Activated naive CD8-positive, alpha-beta T cell (primary cell): ENCODE data around the gene HNRNPR.
"Not testable (repeated sequence)": the region's sequence is repeated elsewhere in the genome, so short reads cannot be mapped to it uniquely, and the experiment has no call there.

Experiments
- H3K27ac Mint-ChIP-seq: one replicate; pipeline ENCODE4 v1.8.0; 2021; ENCODE audit warnings: mixed read lengths
- H3K27me3 Mint-ChIP-seq: one replicate; pipeline ENCODE4 v1.8.0; 2021; ENCODE audit warnings: mixed read lengths
- H3K36me3 Mint-ChIP-seq: one replicate; pipeline ENCODE4 v1.8.0; 2021; ENCODE audit warnings: mixed read lengths
- H3K4me1 Mint-ChIP-seq: one replicate; pipeline ENCODE4 v1.8.0; 2021; ENCODE audit warnings: low read depth, mixed read lengths
- H3K4me3 Mint-ChIP-seq: one replicate; pipeline ENCODE4 v1.8.0; 2021; ENCODE audit warnings: mild to moderate bottlenecking, mixed read lengths
- H3K9me3 Mint-ChIP-seq: one replicate; pipeline ENCODE4 v1.8.0; 2021; ENCODE audit warnings: low read depth, mixed read lengths

The HNRNPR gene

DNA sequence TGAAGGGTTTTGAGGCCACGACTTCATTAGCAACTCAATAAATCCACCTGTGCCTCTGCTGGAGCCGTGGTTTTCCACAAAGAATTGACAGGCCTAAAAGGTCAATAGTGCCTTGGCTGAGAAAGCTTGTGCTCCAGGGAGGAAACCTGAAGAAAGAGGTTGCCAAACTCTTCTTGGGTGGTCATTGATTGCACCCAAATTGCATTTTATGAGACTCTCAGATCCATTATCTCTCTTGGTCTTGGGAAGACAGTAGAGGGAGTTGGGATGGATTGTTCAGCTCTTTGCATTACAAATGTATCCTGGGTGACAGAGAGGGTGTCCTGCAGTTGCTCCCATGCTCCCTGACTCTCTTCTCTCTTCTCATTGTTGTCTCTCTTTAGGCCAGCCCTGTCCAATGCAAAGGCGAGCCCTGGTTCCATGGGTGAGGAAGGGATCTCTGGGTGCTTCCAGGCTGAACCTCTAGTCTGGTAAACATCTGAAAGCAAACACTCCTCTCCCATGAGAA lies 80.7 kb downstream of the HNRNPR start:
- Mint-ChIP-seq H3K4me1 (no peaks in the 10 kb centered on the region), H3K27ac (no peak overlapping the region), H3K4me3 (no peak overlapping the region), H3K9me3 (no peaks in the 10 kb centered on the region), H3K36me3 (no peaks in the 10 kb centered on the region), H3K27me3 (peaks cover 2% of the 10 kb centered on the region)

DNA sequence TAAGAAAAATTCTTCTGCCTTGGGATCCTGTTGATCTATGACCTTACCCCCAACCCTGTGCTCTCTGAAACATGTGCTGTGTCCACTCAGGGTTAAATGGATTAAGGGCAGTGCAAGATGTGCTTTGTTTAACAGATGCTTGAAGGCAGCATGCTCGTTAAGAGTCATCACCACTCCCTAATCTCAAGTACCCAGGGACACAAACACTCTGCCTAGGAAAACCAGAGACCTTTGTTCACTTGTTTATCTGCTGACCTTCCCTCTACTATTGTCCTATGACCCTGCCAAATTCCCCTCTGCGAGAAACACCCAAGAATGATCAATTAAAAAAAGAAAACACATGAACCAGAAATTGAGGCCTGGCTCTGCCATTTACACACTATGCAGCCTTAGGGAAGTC lies 86.0 kb downstream of the HNRNPR start:
- not testable (repeated sequence) for H3K4me3 Mint-ChIP-seq, H3K36me3 Mint-ChIP-seq, H3K4me1 Mint-ChIP-seq, H3K9me3 Mint-ChIP-seq, H3K27me3 Mint-ChIP-seq, H3K27ac Mint-ChIP-seq

DNA sequence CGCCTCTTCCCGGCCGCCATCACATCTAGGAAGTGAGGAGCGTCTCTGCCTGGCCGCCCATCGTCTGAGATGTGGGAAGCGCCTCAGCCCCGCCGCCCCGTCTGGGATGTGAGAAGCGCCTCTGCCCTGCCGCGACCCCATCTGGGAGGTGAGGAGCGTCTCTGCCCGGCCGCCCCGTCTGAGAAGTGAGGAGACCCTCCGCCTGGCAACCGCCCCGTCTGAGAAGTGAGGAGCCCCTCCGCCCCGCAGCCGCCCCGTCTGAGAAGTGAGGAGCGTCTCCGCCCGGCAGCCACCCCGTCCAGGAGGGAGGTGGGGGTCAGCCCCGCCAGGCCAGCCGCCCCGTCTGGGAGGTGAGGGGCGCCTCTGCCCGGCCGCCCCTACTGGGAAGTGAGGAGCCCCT lies 86.7 kb downstream of the HNRNPR start:
- not testable (repeated sequence) for H3K27ac Mint-ChIP-seq, H3K27me3 Mint-ChIP-seq, H3K9me3 Mint-ChIP-seq, H3K36me3 Mint-ChIP-seq, H3K4me3 Mint-ChIP-seq, H3K4me1 Mint-ChIP-seq
